GM23248 (cell line): ENCODE results near the gene RSAD2.

ENCODE experiments used
- EZH2 ChIP-seq: fragments of 200-600 bp; sonication (generic); IDR thresholded peaks from 2 replicates; pipeline ENCODE4 v1.6.1; 2018; ENCODE audit warnings: antibody characterized with exemption, mild to moderate bottlenecking; ENCODE audit not compliant: insufficient read depth, poor library complexity, severe bottlenecking
- EZH2phosphoT487 ChIP-seq: fragments of 200-600 bp; sonication (generic); IDR thresholded peaks from 2 replicates; pipeline ENCODE4 v1.6.1; 2018; ENCODE audit warnings: antibody characterized with exemption, moderate library complexity, mild to moderate bottlenecking, low read depth; ENCODE audit not compliant: insufficient read depth

DNA sequence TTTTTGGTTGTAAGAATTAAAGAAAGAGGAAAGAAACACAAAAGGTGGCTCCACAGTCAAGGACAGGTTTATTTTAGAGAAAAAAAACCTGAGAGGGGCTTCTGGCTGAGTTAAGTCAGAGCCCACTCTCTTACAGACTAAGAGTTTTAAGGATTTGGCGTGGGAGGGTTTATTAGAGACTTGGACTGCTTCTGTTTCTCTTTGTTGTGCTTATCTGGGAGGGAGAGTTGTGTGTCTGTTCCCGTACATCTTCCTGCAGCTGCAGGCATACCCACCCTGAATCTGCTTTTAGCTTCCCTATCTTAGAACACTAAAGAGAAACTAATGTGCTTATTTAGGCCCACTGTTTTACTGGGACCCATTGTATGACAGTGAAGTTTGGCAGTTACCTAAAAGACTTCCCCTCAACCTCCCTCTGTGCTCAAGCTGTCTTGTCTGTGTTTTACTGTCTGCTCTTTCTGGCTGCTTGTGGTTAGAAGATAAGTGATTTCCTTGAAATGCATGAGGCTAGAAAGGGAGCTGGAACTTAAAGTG is 2.7 kb downstream of the RSAD2 start:
- TF ChIP-seq EZH2phosphoT487 (no peak), EZH2 (no peak)
